ENCODE results near the gene SCN1A.

DNA sequence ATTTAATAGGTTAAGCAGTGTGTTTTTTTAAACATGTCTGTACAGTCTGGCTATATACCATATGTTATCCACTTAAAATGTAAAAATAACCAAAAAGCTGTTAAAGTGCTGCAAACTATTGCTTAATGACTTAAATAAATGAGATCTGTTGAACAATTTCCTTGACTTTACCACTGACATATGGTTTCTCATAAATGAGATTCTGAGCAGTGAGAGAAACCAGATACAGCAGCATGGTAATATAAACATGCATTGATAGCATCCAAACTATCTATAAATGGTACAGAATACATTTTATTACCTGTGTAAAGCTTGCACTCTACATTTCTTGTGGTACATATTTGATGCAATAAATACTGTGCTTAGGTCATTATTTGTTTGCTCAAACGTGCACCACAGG, 138.0 kb downstream of the SCN1A start:
- TF ChIP-seq POLR2A (IDR thresholded peaks at IDR 0.05; ENCODE audit: low read depth, low read length), result no peak
- TF ChIP-seq POLR2AphosphoS5 (IDR thresholded peaks at IDR 0.05; ENCODE audit: low read depth, low read length), result no peak
- no peak for TF ChIP-seq TAF1 (IDR thresholded peaks at IDR 0.05; ENCODE audit: low read depth, low read length)
- TF ChIP-seq POU2F2 (IDR thresholded peaks at IDR 0.05; ENCODE audit: low read depth, low read length), result no peak
- no peak for TF ChIP-seq PAX5 (IDR thresholded peaks at IDR 0.05; ENCODE audit: insufficient read depth, low read length, severe bottlenecking)
- TF ChIP-seq SPI1 (IDR thresholded peaks at IDR 0.05; ENCODE audit: low read depth, low read length), result no peak
